GM18867 (cell line): ENCODE measurements around the gene ISCA2.
"Not testable (repeated sequence)": the region's sequence is repeated elsewhere in the genome, so short reads cannot be mapped to it uniquely, and the experiment has no call there.

Experiments
- ATAC-seq: cut with Tn5 transposase; IDR thresholded peaks from one replicate; pipeline ENCODE4 v1.9.1; 2021; ENCODE audit warnings: mild to moderate bottlenecking, moderate library complexity; ENCODE audit not compliant: unreplicated experiment

Gene ISCA2

DNA sequence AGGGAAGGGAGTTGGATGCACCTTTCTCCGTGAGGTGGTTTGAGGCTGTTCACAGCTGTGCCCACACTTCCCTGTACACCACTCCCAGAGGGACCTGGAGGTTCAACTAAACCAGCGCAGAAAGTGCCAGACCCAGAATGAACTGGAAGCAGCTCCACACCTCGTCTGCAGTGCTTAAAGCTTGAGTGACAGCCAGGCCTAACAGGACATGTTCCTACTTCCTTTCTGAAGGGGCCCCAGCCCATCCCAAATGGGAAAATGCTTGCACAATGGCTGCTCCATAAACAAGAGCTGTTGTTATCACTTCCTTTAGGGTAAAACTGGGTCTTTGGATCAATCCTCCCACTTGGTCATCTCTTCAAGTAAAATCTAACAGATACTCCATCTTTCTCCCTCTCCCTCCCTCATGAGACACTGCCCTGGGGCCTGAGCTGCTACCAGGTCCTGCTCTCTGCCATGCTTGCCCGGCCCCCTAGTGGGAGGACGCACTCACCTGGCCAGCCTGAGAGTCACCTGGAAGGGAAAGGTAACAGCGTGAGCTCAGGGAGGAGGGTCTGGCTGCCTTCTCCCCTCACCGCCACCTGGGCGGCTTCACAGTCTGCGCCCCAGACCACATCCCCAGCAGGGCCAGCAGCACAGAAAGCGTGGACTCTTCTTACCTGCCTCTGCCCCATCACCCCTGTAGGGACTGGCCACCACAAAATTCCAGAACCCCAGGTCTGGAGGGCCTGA, 33.5 kb downstream of the ISCA2 start:
- no peak for ATAC-seq

DNA sequence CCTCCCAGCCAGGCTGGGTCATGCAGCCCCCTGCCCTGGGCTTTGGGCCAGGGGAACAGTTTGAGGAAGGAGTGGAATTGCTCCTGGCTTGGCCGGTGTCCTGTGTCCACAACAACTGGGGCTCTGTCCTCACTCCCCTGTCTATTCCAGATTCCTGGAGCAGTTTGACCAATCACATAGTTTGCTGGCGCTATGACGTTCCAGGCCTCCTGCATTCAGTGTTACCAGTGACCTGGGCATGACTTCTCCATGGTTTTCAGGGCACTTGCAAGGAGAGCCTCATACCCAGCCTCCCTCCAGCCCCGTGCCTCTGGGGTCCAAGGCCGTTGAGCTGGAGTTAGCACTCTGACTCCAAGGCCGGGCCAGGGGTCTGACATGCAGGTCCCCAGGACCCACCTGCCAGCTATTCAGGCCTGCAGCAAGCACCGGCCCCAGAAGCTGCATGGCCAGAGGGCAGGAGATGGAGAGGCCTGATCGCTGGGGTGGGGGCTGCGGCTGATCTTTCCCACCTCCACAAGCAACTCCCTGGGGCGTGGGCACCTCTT, 34.2 kb downstream of the ISCA2 start:
- no peak for ATAC-seq

DNA sequence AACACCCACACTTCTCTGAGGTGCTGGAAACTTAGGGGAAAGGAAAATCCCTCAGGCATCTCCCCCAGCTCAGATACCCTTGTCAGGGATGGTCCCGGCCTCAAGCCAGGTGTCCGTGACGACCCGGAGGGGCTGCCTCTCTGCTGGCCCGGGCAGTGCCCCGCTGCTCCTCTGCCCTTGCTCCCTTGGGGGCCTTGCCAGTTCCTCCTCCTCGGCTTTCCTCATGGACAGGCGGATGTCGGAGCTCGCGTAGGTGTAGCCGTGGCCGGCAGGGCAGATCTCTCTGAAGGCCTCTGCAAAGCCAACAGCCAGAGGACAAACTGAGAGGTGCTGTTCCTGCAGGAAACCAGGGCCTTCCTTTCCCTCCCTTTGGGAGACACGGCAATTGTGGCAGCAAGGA, 34.8 kb downstream of the ISCA2 start:
- ATAC-seq = no peak

DNA sequence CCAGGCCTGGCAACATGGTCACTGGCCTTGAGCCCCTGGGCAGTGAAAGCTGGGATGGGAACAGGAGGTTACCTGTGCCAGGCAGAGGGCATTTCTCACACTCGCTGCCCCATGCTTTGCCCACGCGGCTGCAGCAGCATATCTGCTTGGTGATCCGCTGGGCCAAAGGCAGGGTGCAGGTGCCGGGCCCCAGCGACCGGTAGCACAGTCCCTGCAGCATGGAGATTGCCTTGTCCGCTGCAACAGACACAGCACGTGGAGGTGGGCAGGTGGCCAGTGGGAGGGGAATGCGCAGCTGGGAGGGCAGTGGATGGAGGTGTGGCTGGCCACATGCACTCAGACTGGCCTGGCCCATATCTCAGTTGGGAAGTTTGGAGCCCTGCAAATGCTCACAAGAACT, 35.3 kb downstream of the ISCA2 start:
- ATAC-seq = no peak

DNA sequence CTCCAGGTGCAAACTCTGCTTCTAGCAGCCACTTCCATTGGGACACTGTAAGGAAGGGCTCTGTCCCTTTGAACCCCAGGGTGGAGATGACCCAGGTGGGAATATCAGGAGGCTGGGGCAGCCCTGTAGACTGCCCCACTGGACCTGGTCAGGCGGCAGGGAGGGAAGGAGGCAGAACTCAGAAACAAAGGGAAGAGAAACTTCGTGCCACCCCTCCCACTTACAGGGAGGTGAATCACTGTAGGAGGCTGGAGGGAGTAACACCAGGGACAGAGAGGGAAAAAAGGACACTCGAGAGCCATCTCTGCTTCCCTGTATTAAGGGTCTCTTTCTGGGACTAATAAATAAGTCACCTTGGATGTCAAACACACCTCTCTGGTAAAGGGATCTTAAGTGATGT, 37.4 kb downstream of the ISCA2 start:
- ATAC-seq = no peak

DNA sequence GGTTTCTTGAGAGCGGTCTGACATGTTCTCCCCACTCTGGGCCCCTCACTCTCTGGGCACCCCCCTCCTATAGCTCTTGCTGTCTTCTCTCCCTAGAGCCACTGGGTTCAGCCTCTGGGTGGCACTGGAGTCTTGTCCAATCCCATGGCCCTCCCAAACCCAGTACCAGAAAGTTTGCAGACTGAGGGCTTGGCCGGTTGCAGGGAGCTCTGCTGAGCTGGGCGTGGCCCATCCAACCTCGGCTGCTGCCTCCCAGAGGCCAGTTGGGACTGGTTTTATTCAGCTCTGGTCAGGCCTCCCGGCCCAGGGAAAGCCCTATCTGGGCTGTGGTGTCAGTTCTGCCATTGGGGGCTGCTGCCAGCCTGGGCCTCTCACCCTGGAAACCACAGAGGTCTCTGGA, 37.9 kb downstream of the ISCA2 start:
- ATAC-seq = no peak

DNA sequence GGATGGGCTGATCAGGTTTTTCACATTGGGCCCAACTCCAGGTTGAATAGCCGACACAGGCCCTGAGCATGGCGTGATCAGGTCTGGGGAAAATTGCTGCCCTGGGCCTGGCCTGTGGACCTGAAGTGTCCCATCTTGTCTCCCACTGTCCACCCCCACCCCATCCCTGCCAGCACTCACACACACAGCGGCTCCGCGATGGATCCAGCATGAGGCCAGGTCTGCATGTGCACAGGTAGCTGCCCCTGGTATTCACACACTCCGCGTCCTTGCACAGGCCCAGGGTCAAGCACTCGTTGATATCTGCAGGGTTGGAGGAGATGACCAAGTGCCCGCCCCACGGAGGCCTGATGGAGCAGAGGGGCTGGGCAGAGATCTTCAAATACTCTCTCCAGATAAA, 38.7 kb downstream of the ISCA2 start:
- ATAC-seq = no peak

DNA sequence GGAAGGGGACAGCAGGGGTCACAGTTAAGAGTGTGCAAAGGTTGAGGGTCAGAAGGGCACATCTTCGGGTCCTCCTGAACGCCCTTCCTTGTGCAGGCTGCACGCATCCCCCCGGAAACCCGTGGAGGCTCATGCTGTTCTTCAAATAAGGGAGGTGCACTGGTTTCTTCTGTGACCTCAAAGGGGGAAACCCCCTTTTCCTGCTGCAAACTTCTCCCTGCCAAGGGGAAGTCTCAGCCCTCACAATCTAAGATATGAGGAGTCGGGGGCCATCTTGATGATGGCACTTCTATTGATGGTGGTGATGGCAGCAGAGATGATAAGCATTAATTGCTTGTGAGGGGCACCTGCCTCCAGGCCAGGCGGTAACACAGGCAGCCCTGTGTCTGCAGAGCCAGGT, 40.0 kb downstream of the ISCA2 start:
- no peak for ATAC-seq

DNA sequence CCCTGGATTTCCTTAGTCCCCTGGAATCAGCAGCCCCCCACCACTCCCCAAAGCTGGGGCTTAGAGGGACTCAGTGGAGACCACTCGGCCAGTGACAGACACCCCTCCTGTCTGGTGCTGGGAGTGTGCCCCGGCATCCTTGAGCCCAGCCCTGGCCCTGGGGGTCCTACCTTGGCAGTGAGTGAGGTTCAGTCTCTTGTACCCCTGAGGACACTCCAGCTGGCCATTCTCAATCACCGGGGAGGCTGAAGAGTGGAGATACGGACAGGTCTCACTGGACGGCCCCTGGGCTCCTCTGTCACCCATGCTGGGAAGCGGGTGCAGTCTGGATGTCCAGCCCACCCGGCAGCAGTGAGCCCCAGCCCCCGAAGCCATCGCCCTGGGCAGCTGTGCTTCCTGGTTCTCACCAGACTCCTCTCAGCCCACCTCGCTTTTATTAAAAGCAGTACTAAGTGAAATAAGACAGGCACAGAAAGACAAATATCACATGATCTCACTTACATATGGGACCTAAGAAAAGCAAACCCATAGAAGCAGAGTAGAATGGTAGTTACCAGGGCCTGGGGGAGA, 42.3 kb downstream of the ISCA2 start:
- ATAC-seq = no peak

DNA sequence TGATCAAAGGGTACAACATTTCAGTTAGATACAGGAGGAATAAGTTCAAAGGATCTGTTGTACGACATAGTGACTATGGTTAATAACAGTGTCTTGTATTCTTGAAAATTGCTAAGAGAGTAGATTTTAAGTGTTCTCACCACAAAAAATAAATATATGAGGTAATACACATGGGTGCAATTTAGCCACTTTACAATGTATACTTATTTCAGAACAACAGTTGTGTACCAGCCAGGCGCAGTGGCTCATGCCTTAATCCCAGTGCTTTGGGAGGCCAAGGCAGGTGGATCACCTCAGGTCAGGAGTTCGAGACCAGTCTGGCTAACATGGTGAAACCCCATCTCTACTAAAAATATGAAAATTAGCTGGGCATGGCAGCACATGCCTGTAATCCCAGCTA, 42.8 kb downstream of the ISCA2 start:
- ATAC-seq = not testable (repeated sequence)

DNA sequence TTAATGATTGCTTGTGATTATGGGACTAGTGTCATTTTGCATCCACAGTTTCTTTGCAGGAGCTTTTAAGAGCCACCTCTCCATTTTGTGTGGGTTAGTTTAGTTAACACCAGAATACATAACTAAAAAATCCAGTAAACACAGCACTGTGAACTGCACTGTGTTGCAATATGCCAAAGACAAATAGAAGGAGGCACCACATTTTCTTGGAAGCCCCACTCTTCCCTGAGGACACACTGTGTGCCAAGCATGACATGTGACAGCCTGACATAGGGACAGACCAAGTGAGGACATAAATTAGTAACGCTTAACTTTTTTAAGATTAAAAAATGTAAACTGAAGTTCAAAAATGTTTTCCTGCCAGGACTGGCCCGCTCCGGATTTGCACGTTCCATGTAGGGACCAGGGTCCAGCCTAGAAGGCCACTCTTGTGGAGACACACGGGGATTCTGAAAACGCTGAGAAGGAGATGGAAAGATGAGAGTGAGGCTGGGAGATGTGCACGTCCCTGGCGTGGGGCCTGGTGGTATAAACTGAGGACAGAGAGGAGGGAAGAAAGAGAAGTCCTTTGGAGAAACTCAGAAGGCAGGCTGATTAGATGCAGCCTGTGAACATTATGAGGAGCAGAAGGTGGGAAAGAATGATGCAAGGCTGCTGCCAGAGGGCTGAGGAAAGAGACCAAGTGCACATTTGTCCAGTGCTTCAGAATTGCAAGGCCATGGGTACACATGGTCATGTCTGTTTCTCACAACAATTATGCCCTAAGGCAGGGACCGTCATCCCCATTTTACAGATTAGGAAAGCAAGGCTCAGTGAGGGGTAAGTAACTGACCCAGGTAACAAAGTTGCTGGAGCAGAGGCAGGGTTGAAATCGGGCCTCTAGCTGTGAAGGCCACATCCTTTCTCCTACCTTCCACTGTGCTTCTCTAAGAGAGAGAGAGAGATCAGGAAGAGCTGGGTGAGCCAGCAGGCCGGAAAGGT, 45.1 kb downstream of the ISCA2 start:
- no peak for ATAC-seq

DNA sequence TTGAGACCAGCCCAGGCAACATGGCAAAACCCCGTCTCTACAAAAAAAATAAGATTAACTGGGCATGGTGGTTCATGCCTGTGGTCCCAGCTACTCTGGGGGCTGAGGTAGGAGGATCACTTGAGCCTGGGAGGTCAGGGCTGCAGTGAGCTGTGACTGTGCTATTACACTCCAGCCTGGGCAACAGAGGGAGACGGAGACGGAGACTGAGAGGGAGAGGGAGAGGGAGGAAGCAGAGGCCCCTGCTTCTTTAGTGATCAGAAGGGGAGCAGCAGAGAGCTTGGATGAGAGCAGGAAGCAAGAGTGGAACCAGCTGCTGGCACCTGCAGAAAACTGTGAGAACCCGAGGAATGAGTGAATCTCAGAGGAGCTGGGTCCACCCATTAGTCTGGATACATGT, 45.9 kb downstream of the ISCA2 start:
- no peak for ATAC-seq

DNA sequence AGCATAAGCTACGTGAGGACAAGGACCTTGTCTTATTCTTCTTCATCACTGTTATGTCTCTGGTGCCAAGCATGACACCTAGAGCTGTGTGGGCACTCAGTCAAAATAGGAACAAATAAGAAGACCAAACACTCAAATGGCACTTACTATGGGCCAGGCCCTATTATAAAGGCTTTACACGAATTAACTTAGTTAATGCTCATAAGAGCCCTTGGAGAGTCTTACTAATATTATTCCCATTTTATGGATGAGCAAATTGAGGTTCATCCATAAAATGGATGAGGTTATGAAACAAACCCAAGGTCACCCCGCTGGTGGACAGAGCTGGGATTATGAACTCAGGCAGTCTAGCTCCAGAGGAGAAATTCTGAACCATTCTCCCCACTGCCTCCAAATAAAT, 47.7 kb downstream of the ISCA2 start:
- no peak for ATAC-seq

DNA sequence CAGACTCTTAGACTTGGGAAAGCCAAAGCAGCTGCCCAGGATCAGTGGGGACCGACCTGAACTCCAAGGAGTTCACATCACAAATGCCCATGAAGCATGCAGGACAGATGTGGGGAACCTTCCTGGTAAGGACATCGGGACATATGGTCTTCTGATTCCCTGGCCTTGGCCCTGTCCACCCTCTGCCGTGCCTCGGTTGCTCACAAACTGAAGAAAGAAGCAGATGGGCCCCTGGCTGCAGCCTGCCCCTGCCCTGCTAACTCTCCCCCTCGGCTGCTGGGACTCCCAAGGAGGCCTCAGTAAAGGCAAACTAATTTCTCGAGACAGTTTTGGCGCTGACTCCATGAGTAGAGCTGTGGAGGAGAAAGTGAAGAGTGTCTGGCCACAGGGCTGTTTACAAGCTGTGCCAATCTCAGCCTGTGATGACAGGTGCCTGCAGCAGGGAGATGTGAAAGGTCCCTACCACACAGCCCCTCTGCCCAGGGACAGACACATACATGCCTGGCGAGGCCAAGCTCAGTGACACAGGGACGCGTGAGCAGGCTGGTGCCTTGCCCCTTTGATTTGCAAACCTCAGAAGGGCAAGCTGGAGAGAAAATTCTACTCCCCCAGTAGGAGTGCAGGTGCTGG, 48.6 kb downstream of the ISCA2 start:
- no peak for ATAC-seq

DNA sequence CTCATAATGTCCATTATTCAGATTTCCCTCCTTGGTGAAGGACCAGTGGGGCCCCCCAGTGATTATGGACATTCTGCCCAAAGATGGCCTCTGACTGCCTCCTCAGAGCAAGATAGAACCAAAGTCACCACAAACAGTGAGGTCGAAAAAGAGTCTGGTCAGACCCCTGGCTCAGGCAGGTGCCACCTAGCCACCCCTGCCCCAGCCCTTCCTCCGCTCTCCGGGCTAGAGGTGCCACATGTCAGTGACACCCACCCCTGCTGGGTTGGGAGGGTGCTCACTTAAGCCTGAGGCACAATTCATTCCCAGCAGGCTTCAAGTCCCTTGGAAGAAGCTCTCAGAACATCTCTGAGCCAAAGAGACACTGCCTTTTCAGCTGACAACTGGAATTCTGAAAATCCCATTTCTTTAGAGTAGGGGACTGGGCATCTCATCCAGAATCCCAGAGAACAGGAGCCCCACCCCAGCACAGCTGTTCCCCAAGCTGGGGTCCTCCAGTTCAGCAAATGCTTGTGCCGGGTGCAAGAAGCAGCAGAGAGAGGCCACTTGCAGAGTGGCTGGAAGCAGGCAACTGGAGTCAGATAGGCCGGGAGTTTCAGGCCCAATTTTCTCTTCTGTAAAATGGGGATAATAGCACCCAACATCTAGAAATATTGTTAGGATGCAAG, 50.3 kb downstream of the ISCA2 start:
- no peak for ATAC-seq

DNA sequence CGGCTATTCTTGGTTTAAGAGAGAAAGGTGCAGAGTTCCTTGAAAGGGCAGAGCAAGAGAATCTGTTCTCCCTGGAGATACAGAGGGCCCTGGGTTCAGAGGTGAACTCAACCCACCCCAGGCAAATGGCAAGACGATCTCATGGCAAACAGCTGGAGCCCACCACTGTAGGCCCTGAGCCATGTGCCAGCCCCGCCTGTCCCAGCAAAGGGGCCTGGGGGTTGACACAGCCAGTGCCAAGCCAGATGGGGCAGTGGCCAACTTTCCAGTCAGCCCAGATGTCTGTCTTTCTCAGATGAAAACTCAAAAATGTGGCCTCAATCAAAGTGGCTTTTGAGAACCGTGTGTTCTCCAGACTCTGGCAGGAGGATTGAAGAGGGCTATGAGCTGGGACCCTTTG, 51.8 kb downstream of the ISCA2 start:
- no peak for ATAC-seq

DNA sequence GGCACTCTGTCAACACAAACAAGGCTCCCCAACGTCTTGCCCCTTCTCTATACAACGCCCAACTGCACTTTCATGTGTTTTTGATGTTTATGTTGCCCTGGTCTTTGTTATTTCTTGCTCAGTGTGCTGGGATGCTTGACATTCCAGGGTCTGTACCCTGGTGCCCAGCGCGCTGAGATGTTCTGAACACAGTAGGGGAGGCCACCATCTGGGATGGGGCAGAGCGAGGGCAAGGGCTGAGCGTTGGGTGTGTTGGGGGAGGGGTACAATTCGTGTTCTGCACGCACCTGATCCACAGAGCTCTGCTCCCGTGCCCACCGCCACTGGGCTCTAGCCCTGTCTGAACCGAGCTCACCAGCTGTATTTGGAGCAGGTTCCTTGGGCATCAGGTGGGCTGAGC, 52.9 kb downstream of the ISCA2 start:
- no peak for ATAC-seq
